HEK293 (cell line): ENCODE data around the gene MRNIP.

Experiments used
- BCL11A ChIP-seq: fragments of 450-650 bp; formaldehyde crosslinking; IDR thresholded peaks from 2 replicates; pipeline ENCODE4 v1.5.1; 2016; ENCODE audit warnings: low read depth, missing biosample characterization, missing genetic modification characterization
- ELK4 ChIP-seq: IDR thresholded peaks from 2 replicates; pipeline ENCODE4 v1.6.1; 2011; ENCODE audit warnings: mild to moderate bottlenecking, low read depth, low read length, borderline replicate concordance
- GLIS2 ChIP-seq: fragments of 450-650 bp; formaldehyde crosslinking; IDR thresholded peaks from 2 replicates; pipeline ENCODE4 v1.5.1; 2016; ENCODE audit warnings: missing biosample characterization, missing genetic modification characterization
- KLF10 ChIP-seq: fragments of 450-650 bp; IDR thresholded peaks from 2 replicates; pipeline ENCODE4 v1.5.1; 2018; ENCODE audit warnings: missing biosample characterization, mild to moderate bottlenecking, missing genetic modification characterization
- KLF8 ChIP-seq: fragments of 450-650 bp; formaldehyde crosslinking; IDR thresholded peaks from 2 replicates; pipeline ENCODE4 v1.5.1; 2016; ENCODE audit warnings: missing biosample characterization, missing genetic modification characterization
- MEIS1 ChIP-seq: sonication (generic); formaldehyde crosslinking; IDR thresholded peaks from 2 replicates; pipeline ENCODE4 v1.8.1; 2022; ENCODE audit warnings: missing genetic modification reagents, mild to moderate bottlenecking, borderline replicate concordance
- MZF1 ChIP-seq: fragments of 450-650 bp; formaldehyde crosslinking; IDR thresholded peaks from 2 replicates; pipeline ENCODE4 v1.5.1; 2017; ENCODE audit warnings: missing biosample characterization, missing genetic modification characterization, borderline replicate concordance
- SCRT1 ChIP-seq: fragments of 450-650 bp; formaldehyde crosslinking; IDR thresholded peaks from 2 replicates; pipeline ENCODE4 v1.5.1; 2016; ENCODE audit warnings: missing biosample characterization, missing genetic modification characterization, borderline replicate concordance
- SP3 ChIP-seq: fragments of 450-650 bp; formaldehyde crosslinking; IDR thresholded peaks from 2 replicates; pipeline ENCODE4 v1.5.1; 2016; ENCODE audit warnings: missing biosample characterization, missing genetic modification characterization
- SP7 ChIP-seq: fragments of 450-650 bp; formaldehyde crosslinking; IDR thresholded peaks from 2 replicates; pipeline ENCODE4 v1.5.1; 2016; ENCODE audit warnings: missing biosample characterization, missing genetic modification characterization
- TSHZ1 ChIP-seq: fragments of 450-650 bp; formaldehyde crosslinking; IDR thresholded peaks from 2 replicates; pipeline ENCODE4 v1.5.1; 2016; ENCODE audit warnings: missing biosample characterization, missing genetic modification characterization, borderline replicate concordance
- ZBTB17 ChIP-seq: fragments of 450-650 bp; formaldehyde crosslinking; IDR thresholded peaks from 2 replicates; pipeline ENCODE4 v1.5.1; 2016; ENCODE audit warnings: missing biosample characterization, missing genetic modification characterization
- ZBTB26 ChIP-seq: fragments of 450-650 bp; formaldehyde crosslinking; optimal IDR thresholded peaks from 2 replicates; pipeline ENCODE3; 2016; ENCODE audit warnings: missing biosample characterization, mild to moderate bottlenecking, missing genetic modification characterization
- ZBTB48 ChIP-seq: fragments of 450-650 bp; formaldehyde crosslinking; IDR thresholded peaks from 2 replicates; pipeline ENCODE4 v1.5.1; 2016; ENCODE audit warnings: missing biosample characterization, missing genetic modification characterization
- ZEB2 ChIP-seq: fragments of 450-650 bp; formaldehyde crosslinking; IDR thresholded peaks from 2 replicates; pipeline ENCODE4 v1.5.1; 2016; ENCODE audit warnings: missing biosample characterization, missing genetic modification characterization
- ZFHX2 ChIP-seq: fragments of 450-650 bp; formaldehyde crosslinking; conservative IDR thresholded peaks from 2 replicates; pipeline ENCODE4 v1.5.1; 2016; ENCODE audit warnings: missing biosample characterization, missing genetic modification characterization
- ZFP69B ChIP-seq: fragments of 450-650 bp; formaldehyde crosslinking; IDR thresholded peaks from 2 replicates; pipeline ENCODE4 v1.5.1; 2016; ENCODE audit warnings: missing biosample characterization, missing genetic modification characterization
- ZIC2 ChIP-seq: fragments of 450-650 bp; formaldehyde crosslinking; IDR thresholded peaks from 2 replicates; pipeline ENCODE4 v1.5.1; 2016; ENCODE audit warnings: missing biosample characterization, missing genetic modification characterization
- ZNF10 ChIP-seq: fragments of 450-650 bp; formaldehyde crosslinking; IDR thresholded peaks from 2 replicates; pipeline ENCODE4 v1.5.1; 2017; ENCODE audit warnings: missing biosample characterization, missing genetic modification characterization
- ZNF184 ChIP-seq: fragments of 450-650 bp; IDR thresholded peaks from 2 replicates; pipeline ENCODE4 v1.5.1; 2018; ENCODE audit warnings: missing biosample characterization, mild to moderate bottlenecking, missing genetic modification characterization
- ZNF266 ChIP-seq: fragments of 450-650 bp; formaldehyde crosslinking; IDR thresholded peaks from 2 replicates; pipeline ENCODE4 v1.5.1; 2016; ENCODE audit warnings: missing biosample characterization, missing genetic modification characterization, low read depth
- ZNF280D ChIP-seq: fragments of 450-650 bp; formaldehyde crosslinking; IDR thresholded peaks from 2 replicates; pipeline ENCODE4 v1.5.1; 2016; ENCODE audit warnings: missing biosample characterization, missing genetic modification characterization
- ZNF398 ChIP-seq: fragments of 450-650 bp; formaldehyde crosslinking; IDR thresholded peaks from 2 replicates; pipeline ENCODE4 v1.5.1; 2017; ENCODE audit warnings: missing biosample characterization, missing genetic modification characterization
- ZNF426 ChIP-seq: fragments of 450-650 bp; formaldehyde crosslinking; IDR thresholded peaks from 2 replicates; pipeline ENCODE4 v1.5.1; 2017; ENCODE audit warnings: missing biosample characterization, missing genetic modification characterization, mild to moderate bottlenecking, inconsistent platforms, moderate library complexity
- ZNF600 ChIP-seq: fragments of 450-650 bp; formaldehyde crosslinking; IDR thresholded peaks from 2 replicates; pipeline ENCODE4 v1.5.1; 2016; ENCODE audit warnings: missing biosample characterization, missing genetic modification characterization
- ZNF660 ChIP-seq: fragments of 450-650 bp; IDR thresholded peaks from 2 replicates; pipeline ENCODE4 v1.5.1; 2018; ENCODE audit warnings: missing biosample characterization, mild to moderate bottlenecking, missing genetic modification characterization
- ZSCAN30 ChIP-seq: fragments of 450-650 bp; IDR thresholded peaks from 2 replicates; pipeline ENCODE4 v1.5.1; 2018; ENCODE audit warnings: missing biosample characterization, mild to moderate bottlenecking, missing genetic modification characterization, moderate library complexity
- ZXDB ChIP-seq: fragments of 450-650 bp; formaldehyde crosslinking; IDR thresholded peaks from 2 replicates; pipeline ENCODE4 v1.5.1; 2016; ENCODE audit warnings: missing biosample characterization, missing genetic modification characterization

The MRNIP gene

GRCh38 chr5:179795863-179796833 lies 62.5 kb downstream of the MRNIP start (continued):
- TF ChIP-seq ZBTB26, result peak; percentile 90
- peak; percentile 93 for TF ChIP-seq ZNF660
- TF ChIP-seq SCRT1 (tag by site-specific recombination), result no peak
- TF ChIP-seq ZNF426 (tag by site-specific recombination), result no peak
- peak; percentile 62 for TF ChIP-seq KLF8 (tag by site-specific recombination)
- TF ChIP-seq ZNF266 (tag by site-specific recombination), result no peak
- peak; percentile 46 for TF ChIP-seq ZEB2 (tag by site-specific recombination)
- TF ChIP-seq TSHZ1 (tag by site-specific recombination), result no peak
- 0 out of 2 replicates have a peak, but pooled peaks have one; percentile 14 for TF ChIP-seq ZBTB48 (tag by site-specific recombination)
- peak; percentile 34; the same call in 1 of the 2 replicates for TF ChIP-seq ZNF10 (tag by site-specific recombination)
- TF ChIP-seq ZNF280D, result no peak
- TF ChIP-seq MEIS1 (CRISPR knock-in tag), result peak; percentile 18; the same call in 1 of the 2 replicates
- TF ChIP-seq ZNF184 (tag by site-specific recombination), result no peak; the same call in 1 of the 2 replicates
- 0 out of 2 replicates have a peak, but pooled peaks have one; percentile 42 for TF ChIP-seq MZF1 (tag by site-specific recombination)
- TF ChIP-seq ZNF600 (tag by site-specific recombination), result peak; percentile 78
- TF ChIP-seq ZBTB17, result peak; percentile 33
- peak; percentile 81; the same call in 1 of the 2 replicates for TF ChIP-seq ZFP69B (tag by site-specific recombination)
- TF ChIP-seq ZXDB, result peak; percentile 46
- peak; percentile 36; the same call in 1 of the 2 replicates for TF ChIP-seq BCL11A
- no peak for TF ChIP-seq ELK4
- peak; percentile 30 for TF ChIP-seq ZFHX2
- TF ChIP-seq ZSCAN30, result peak; percentile 54
- 0 out of 2 replicates have a peak, but pooled peaks have one; percentile 29 for TF ChIP-seq ZNF398
- TF ChIP-seq SP3 (tag by site-specific recombination), result peak; percentile 63
- TF ChIP-seq KLF10 (tag by site-specific recombination), result peak; percentile 80; the same call in 1 of the 2 replicates
- peak; percentile 55 for TF ChIP-seq ZIC2
- peak; percentile 37; the same call in 1 of the 2 replicates for TF ChIP-seq SP7
- peak; percentile 71; the same call in 1 of the 2 replicates for TF ChIP-seq GLIS2 (tag by site-specific recombination)
